Hepatocyte (in vitro differentiated cells): ENCODE results near the gene PITX3. TPM values are rescaled to one million over a fixed set of nuclear protein-coding genes. Genes with fewer than 3 reads are reported as not detected.

Experiments used
- DNase-seq: peaks from one replicate; pipeline ENCODE4 v3.0.0-alpha.2; 2016; ENCODE audit warnings: low spot score
- H2AFZ ChIP-seq: fragments of 200-600 bp; sonication (generic); 2 replicates; pipeline ENCODE4 v1.6.0; 2016; ENCODE audit warnings: antibody characterized with exemption, mild to moderate bottlenecking
- H3K27ac ChIP-seq: fragments of 200-600 bp; sonication (generic); 2 replicates; pipeline ENCODE4 v1.5.1; 2016; ENCODE audit warnings: mild to moderate bottlenecking
- H3K27me3 ChIP-seq: fragments of 200-600 bp; sonication (generic); 2 replicates; pipeline ENCODE4 v1.6.1; 2016
- H3K36me3 ChIP-seq: fragments of 200-600 bp; sonication (generic); replicated peaks from 2 replicates; pipeline ENCODE4 v1.5.1; 2016; ENCODE audit warnings: low read depth; ENCODE audit not compliant: insufficient read depth
- H3K4me1 ChIP-seq: fragments of 200-600 bp; sonication (generic); 2 replicates; pipeline ENCODE4 v1.5.1; 2016; ENCODE audit warnings: mild to moderate bottlenecking, moderate library complexity; ENCODE audit not compliant: insufficient read depth
- H3K4me2 ChIP-seq: fragments of 200-600 bp; sonication (generic); 2 replicates; pipeline ENCODE4 v1.6.0; 2016
- H3K4me3 ChIP-seq: fragments of 200-600 bp; sonication (generic); 2 replicates; pipeline ENCODE4 v1.5.1; 2016; ENCODE audit warnings: mild to moderate bottlenecking
- H3K79me2 ChIP-seq: fragments of 200-600 bp; sonication (generic); 2 replicates; pipeline ENCODE4 v1.6.0; 2017; ENCODE audit warnings: mild to moderate bottlenecking
- H3K9me2 ChIP-seq: fragments of 200-600 bp; sonication (generic); replicated peaks from 2 replicates; pipeline ENCODE4 v1.6.0; 2017; ENCODE audit warnings: mild to moderate bottlenecking; ENCODE audit not compliant: insufficient read depth
- H3K9me3 ChIP-seq: fragments of 200-600 bp; sonication (generic); 2 replicates; pipeline ENCODE4 v1.5.1; 2016; ENCODE audit warnings: low read depth, mild to moderate bottlenecking
- H4K20me1 ChIP-seq: fragments of 200-600 bp; sonication (generic); 2 replicates; pipeline ENCODE4 v1.6.0; 2016; ENCODE audit warnings: mild to moderate bottlenecking; ENCODE audit not compliant: insufficient read depth, poor library complexity, severe bottlenecking
- CTCF ChIP-seq: fragments of 200-600 bp; sonication (generic); IDR thresholded peaks from 2 replicates; pipeline ENCODE4 v1.5.1; 2016; ENCODE audit warnings: antibody characterized with exemption, mild to moderate bottlenecking; ENCODE audit not compliant: poor library complexity
- EZH2 ChIP-seq: fragments of 200-600 bp; sonication (generic); IDR thresholded peaks from 2 replicates; pipeline ENCODE4 v1.6.1; 2016; ENCODE audit warnings: antibody characterized with exemption, mild to moderate bottlenecking, borderline replicate concordance
- EZH2phosphoT487 ChIP-seq: fragments of 200-600 bp; sonication (generic); IDR thresholded peaks from one replicate; pipeline ENCODE4 v1.6.1; 2018; ENCODE audit warnings: antibody characterized with exemption, mild to moderate bottlenecking, low read depth, moderate library complexity; ENCODE audit not compliant: unreplicated experiment, severe bottlenecking
- WGBS: methylation state at CpG from one replicate; pipeline ENCODE4 v1.1.6; 2016; ENCODE audit warnings: low lambda C conversion rate; ENCODE audit errors: missing lambda C conversion rate; 5-methylcytosine and 5-hydroxymethylcytosine counted together
- polyA plus RNA-seq: library from polyadenylated mRNA; unstranded; fragments of >200 nt; fragmentation: Nextera tagmentation; extraction: Ambion mirVana; gene quantifications from 2 replicates; pipeline ENCODE4 v1.2.1, GENCODE V29; 2016
- total RNA-seq: library from RNA; depleted of rRNA; stranded (reverse); fragments of >200 nt; gene quantifications from 2 replicates; pipeline ENCODE4 v1.2.3, GENCODE V29; 2014

The PITX3 gene
- total and polyA plus RNA-seq, 2 experiments from 2014 or later, result 0.52 TPM; not detected in 1

- Histone ChIP-seq H3K4me2 (peak overlapping the region; percentile 98), H3K9me3 (no peaks in the 10 kb centered on the region), H2AFZ (peak overlapping the region; percentile 76), H3K79me2 (no peaks in the 10 kb centered on the region), H3K36me3 (no peaks in the 10 kb centered on the region), H3K9me2 (no peaks in the 10 kb centered on the region), H4K20me1 (no peaks in the 10 kb centered on the region), H3K4me1 (peaks cover 30% of the 10 kb centered on the region), H3K27me3 (peaks cover 69% of the 10 kb centered on the region), H3K27ac (no peak overlapping the region), H3K4me3 (peak overlapping the region; percentile 39)
- peak; percentile 93 for DNase-seq
- WGBS, result 5% methylated on average over 24 of the region's 24 CpGs
- TF ChIP-seq CTCF (peak; percentile 97), EZH2 (no peak)
Observed at GRCh38 chr10:102229810-102230263, 11.5 kb downstream of the PITX3 start.

DNA sequence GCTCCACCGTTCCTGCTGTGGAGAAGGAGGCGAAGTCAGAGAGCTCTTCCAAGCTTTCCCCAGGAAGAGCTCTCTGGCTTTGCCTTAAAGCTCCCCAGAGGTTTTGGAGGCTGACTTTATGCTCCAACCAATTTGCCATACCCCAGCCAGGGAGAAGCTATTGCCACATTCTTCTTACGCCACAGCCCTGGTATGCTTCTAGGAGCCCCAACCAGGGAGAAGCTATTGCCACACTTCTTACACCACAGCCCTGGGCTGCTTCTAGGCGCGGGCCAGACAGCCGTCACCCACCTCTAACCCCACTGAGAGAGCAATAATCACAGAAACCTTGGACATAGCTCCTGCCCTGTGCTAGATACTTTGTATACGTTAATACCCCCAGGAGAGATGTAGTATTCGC lies 14.3 kb downstream of the PITX3 start:
- Histone ChIP-seq H3K4me1 (peaks cover 30% of the 10 kb centered on the region), H3K4me2 (no peak overlapping the region), H3K36me3 (no peaks in the 10 kb centered on the region), H3K79me2 (no peaks in the 10 kb centered on the region), H3K9me3 (no peaks in the 10 kb centered on the region), H2AFZ (no peak overlapping the region), H4K20me1 (no peaks in the 10 kb centered on the region), H3K4me3 (no peak overlapping the region), H3K27me3 (peaks cover 48% of the 10 kb centered on the region), H3K9me2 (no peaks in the 10 kb centered on the region), H3K27ac (no peak overlapping the region)
- WGBS, result 87% methylated on average over 8 of the region's 8 CpGs
- no peak for TF ChIP-seq EZH2
- no peak for TF ChIP-seq CTCF
- no peak for TF ChIP-seq EZH2phosphoT487
- DNase-seq, result no peak

DNA sequence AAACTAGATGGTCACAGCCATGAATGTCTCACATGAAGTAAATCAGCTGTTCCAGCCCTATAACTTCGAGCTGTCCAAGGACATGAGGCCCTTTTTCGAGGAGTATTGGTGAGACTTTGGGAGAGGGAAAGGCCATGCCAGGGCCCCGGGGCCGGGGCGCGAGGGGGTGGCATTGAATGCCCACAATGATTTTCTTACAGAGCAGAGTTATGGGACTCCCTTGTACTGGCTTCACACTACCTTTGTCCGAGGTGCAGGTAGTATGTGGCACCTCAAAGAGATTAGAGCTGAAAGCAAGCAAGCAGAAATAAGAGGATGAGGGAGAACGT lies 14.8 kb downstream of the PITX3 start:
- no peak for TF ChIP-seq EZH2
- Histone ChIP-seq H4K20me1 (no peaks in the 10 kb centered on the region), H3K27me3 (peaks cover 43% of the 10 kb centered on the region), H3K9me3 (no peaks in the 10 kb centered on the region), H3K36me3 (no peaks in the 10 kb centered on the region), H2AFZ (peak overlapping the region; percentile 28), H3K9me2 (no peaks in the 10 kb centered on the region), H3K79me2 (no peaks in the 10 kb centered on the region), H3K4me2 (peak overlapping the region; percentile 68), H3K27ac (no peak overlapping the region), H3K4me1 (peaks cover 26% of the 10 kb centered on the region), H3K4me3 (no peak overlapping the region)
- WGBS, result 87% methylated on average over 8 of the region's 8 CpGs
- DNase-seq, result no peak

GRCh38 chr10:102225646-102226541 lies 15.4 kb downstream of the PITX3 start, which contains the start of gene ELOVL3:
Gene ELOVL3, plus strand, starts transcription at chr10:102226299. Its CDS starts 250 bp downstream, at chr10:102226549.
- H4K20me1 ChIP-seq, result no peaks in the 10 kb centered on the region
- H3K36me3 ChIP-seq, result no peaks in the 10 kb centered on the region
- H3K79me2 ChIP-seq, result no peaks in the 10 kb centered on the region
- H3K4me1 ChIP-seq, result peaks cover 20% of the 10 kb centered on the region
- DNase-seq, result peak; percentile 92
- peak within 1 kb of the TSS; percentile 68 for H3K4me2 ChIP-seq
- no peaks in the 10 kb centered on the region for H3K9me2 ChIP-seq
- TF ChIP-seq CTCF, result no peak
- no peak for TF ChIP-seq EZH2
- TF ChIP-seq EZH2phosphoT487, result no peak
- peak within 1 kb of the TSS; percentile 71 for H3K27ac ChIP-seq
- 13% methylated on average over 44 of the region's 47 CpGs for WGBS
- H3K27me3 ChIP-seq, result peaks cover 37% of the 10 kb centered on the region
- H3K4me3 ChIP-seq, result no peak within 1 kb of the TSS
- H3K9me3 ChIP-seq, result no peaks in the 10 kb centered on the region
- H2AFZ ChIP-seq, result peak within 1 kb of the TSS; percentile 73
